Measurements from ENCODE around the gene BCL2L15. TPM values are rescaled to one million over a fixed set of nuclear protein-coding genes. Genes with fewer than 3 reads are reported as not detected.
A peak's percentile ranks its signal among the peaks of the same experiment; 100 is the strongest.
"Not testable (repeated sequence)": the region's sequence is repeated elsewhere in the genome, so short reads cannot be mapped to it uniquely, and the experiment has no call there.

BCL2L15 gene
- total and polyA plus RNA-seq, 4 experiments from 2014 or later: 0.75 to 2.1 (median 1.3) TPM

- intact Hi-C loops (cut with micrococcal nuclease): no loop called here
- H3K4me3 ChIP-seq (ENCODE audit: low read length in 2 of 2): no peak overlapping the region
- POLR2A ChIA-PET (ENCODE audit: partially characterized antibody): no interaction called here
- H3K27ac Mint-ChIP-seq: peak overlapping the region in 1 of 7 donors; percentile 42
- peaks cover 20 to 35% (median 28%) of the 10 kb centered on the region in 4 donors for H3K4me1 Mint-ChIP-seq
- no peaks in the 10 kb centered on the region for H3K27me3 ChIP-seq (ENCODE audit: insufficient read depth, low read length)
- CTCF ChIA-PET (ENCODE audit: partially characterized antibody): interaction anchor here (0.9 kb wide), 1 partner anchor 23 kb away, joined by 3 read pairs; no protein-coding TSS in a partner anchor
- no peak overlapping the region for H3K4me3 Mint-ChIP-seq
- peaks cover 25% of the 10 kb centered on the region for H3K36me3 ChIP-seq (ENCODE audit: insufficient read depth, low read length)
- no peak for DNase-seq
- no peaks in the 10 kb centered on the region for H3K27me3 Mint-ChIP-seq
- H3K27ac ChIP-seq (ENCODE audit: low read depth, low read length): no peak overlapping the region
- peaks cover 36 to 55% of the 10 kb centered on the region in 2 donors for H3K36me3 Mint-ChIP-seq
- H3K9me3 Mint-ChIP-seq: no peaks in the 10 kb centered on the region
- H3K4me1 ChIP-seq (ENCODE audit: insufficient read depth, low read length): peaks cover 24% of the 10 kb centered on the region
- no peaks in the 10 kb centered on the region for H3K9me3 ChIP-seq (ENCODE audit: control insufficient read depth in 1 of 2, low read length in 2 of 2)
Measured at GRCh38 chr1:113857776-113858175, 29.6 kb downstream of the BCL2L15 start.

GRCh38 chr1:113856401-113856790 lies 31.0 kb downstream of the BCL2L15 start:
- POLR2A ChIA-PET (ENCODE audit: partially characterized antibody): no interaction called here
- DNase-seq: no peak
- Mint-ChIP-seq H3K27ac (peak overlapping the region in 3 of 7 donors; percentile 29 to 85 (median 71)), H3K9me3 (no peaks in the 10 kb centered on the region), H3K4me1 (peaks cover 12 to 29% (median 22%) of the 10 kb centered on the region in 4 donors), H3K4me3 (no peak overlapping the region), H3K27me3 (no peaks in the 10 kb centered on the region), H3K36me3 (peaks cover 36 to 58% of the 10 kb centered on the region in 2 donors)
- intact Hi-C loops (cut with micrococcal nuclease): no loop called here
- no peak overlapping the region for H3K4me3 ChIP-seq (ENCODE audit: low read length in 2 of 2)
- H3K27me3 ChIP-seq (ENCODE audit: insufficient read depth, low read length): no peaks in the 10 kb centered on the region
- peaks cover 25% of the 10 kb centered on the region for H3K36me3 ChIP-seq (ENCODE audit: insufficient read depth, low read length)
- CTCF ChIA-PET (ENCODE audit: partially characterized antibody): no interaction called here
- H3K4me1 ChIP-seq (ENCODE audit: insufficient read depth, low read length): peaks cover 24% of the 10 kb centered on the region
- H3K27ac ChIP-seq (ENCODE audit: low read depth, low read length): no peak overlapping the region
- no peaks in the 10 kb centered on the region for H3K9me3 ChIP-seq (ENCODE audit: control insufficient read depth in 1 of 2, low read length in 2 of 2)

- H3K36me3 ChIP-seq (ENCODE audit: insufficient read depth, low read length): peaks cover 25% of the 10 kb centered on the region
Measured at GRCh38 chr1:113855630-113856400, 31.6 kb downstream of the BCL2L15 start.

GRCh38 chr1:113854234-113854633 lies 33.1 kb downstream of the BCL2L15 start:
- peaks cover 48 to 63% of the 10 kb centered on the region in 2 donors for H3K36me3 Mint-ChIP-seq

More at GRCh38 chr1:113855630-113856400, 31.6 kb downstream of the BCL2L15 start:
- Mint-ChIP-seq H3K9me3 (no peaks in the 10 kb centered on the region), H3K27ac (peak overlapping the region in 5 of 7 donors; percentile 52 to 85 (median 68)), H3K4me1 (peaks cover 12 to 28% (median 20%) of the 10 kb centered on the region in 4 donors), H3K36me3 (peaks cover 38 to 60% of the 10 kb centered on the region in 2 donors), H3K27me3 (no peaks in the 10 kb centered on the region), H3K4me3 (no peak overlapping the region)
- Histone ChIP-seq H3K27me3 (ENCODE audit: insufficient read depth, low read length) (no peaks in the 10 kb centered on the region), H3K4me3 (ENCODE audit: low read length in 2 of 2) (no peak overlapping the region), H3K9me3 (ENCODE audit: control insufficient read depth in 1 of 2, low read length in 2 of 2) (no peaks in the 10 kb centered on the region), H3K4me1 (ENCODE audit: insufficient read depth, low read length) (peaks cover 23% of the 10 kb centered on the region), H3K27ac (ENCODE audit: low read depth, low read length) (no peak overlapping the region)
- POLR2A ChIA-PET (ENCODE audit: partially characterized antibody): no interaction called here
- CTCF ChIA-PET (ENCODE audit: partially characterized antibody): no interaction called here
- DNase-seq: no peak
- intact Hi-C loops (cut with micrococcal nuclease): no loop called here

GRCh38 chr1:113852694-113853093 lies 34.7 kb downstream of the BCL2L15 start:
- POLR2A ChIA-PET (ENCODE audit: partially characterized antibody); CTCF ChIA-PET (ENCODE audit: partially characterized antibody): not testable (repeated sequence)
- peak overlapping the region in 4 of 7 donors; percentile 18 to 75 (median 33) for H3K27ac Mint-ChIP-seq

More at GRCh38 chr1:113854234-113854633, 33.1 kb downstream of the BCL2L15 start:
- Mint-ChIP-seq H3K27ac (peak overlapping the region in 5 of 7 donors; percentile 11 to 65 (median 43)), H3K27me3 (no peaks in the 10 kb centered on the region), H3K9me3 (no peaks in the 10 kb centered on the region), H3K4me3 (no peak overlapping the region), H3K4me1 (peaks cover 14 to 23% (median 19%) of the 10 kb centered on the region in 4 donors)
- DNase-seq: no peak
- Histone ChIP-seq H3K9me3 (ENCODE audit: control insufficient read depth in 1 of 2, low read length in 2 of 2) (no peaks in the 10 kb centered on the region), H3K4me1 (ENCODE audit: insufficient read depth, low read length) (peaks cover 15% of the 10 kb centered on the region), H3K4me3 (ENCODE audit: low read length in 2 of 2) (no peak overlapping the region), H3K27ac (ENCODE audit: low read depth, low read length) (no peak overlapping the region), H3K27me3 (ENCODE audit: insufficient read depth, low read length) (no peaks in the 10 kb centered on the region), H3K36me3 (ENCODE audit: insufficient read depth, low read length) (peaks cover 25% of the 10 kb centered on the region)
- ChIA-PET POLR2A (ENCODE audit: partially characterized antibody) (no interaction called here), CTCF (ENCODE audit: partially characterized antibody) (no interaction called here)
- intact Hi-C loops (cut with micrococcal nuclease): no loop called here

GRCh38 chr1:113850127-113850796 lies 37.1 kb downstream of the BCL2L15 start:
- no peaks in the 10 kb centered on the region for H3K27me3 Mint-ChIP-seq
- Histone ChIP-seq H3K27ac (ENCODE audit: low read depth, low read length) (no peak overlapping the region), H3K4me3 (ENCODE audit: low read length in 2 of 2) (no peak overlapping the region), H3K9me3 (ENCODE audit: control insufficient read depth in 1 of 2, low read length in 2 of 2) (no peaks in the 10 kb centered on the region), H3K27me3 (ENCODE audit: insufficient read depth, low read length) (no peaks in the 10 kb centered on the region), H3K36me3 (ENCODE audit: insufficient read depth, low read length) (peaks cover 7% of the 10 kb centered on the region), H3K4me1 (ENCODE audit: insufficient read depth, low read length) (peaks cover 11% of the 10 kb centered on the region)
- peaks cover 12 to 18% (median 15%) of the 10 kb centered on the region in 4 donors for H3K4me1 Mint-ChIP-seq
- H3K36me3 Mint-ChIP-seq: peaks cover 55% of the 10 kb centered on the region in 2 donors
- H3K4me3 Mint-ChIP-seq: peak overlapping the region in 4 of 8 donors; percentile 8 to 74 (median 58)
- H3K27ac Mint-ChIP-seq: peak overlapping the region; percentile 40 to 88 (median 77)
- POLR2A ChIA-PET (ENCODE audit: partially characterized antibody): interaction anchor here (0.6 to 2.1 kb wide), 10 partner anchors 17 to 492 kb away, joined by 3 to 11 read pairs (median 3); partner anchors contain the start of genes AP4B1, HIPK1 and RSBN1
- DNase-seq: peak in 2 of 5 donors; percentile 11 to 21
- CTCF ChIA-PET (ENCODE audit: partially characterized antibody): interaction anchor here (0.8 to 1.3 kb wide), 6 partner anchors 9 to 28 kb away, joined by 3 to 5 read pairs (median 3); no protein-coding TSS in a partner anchor
- H3K9me3 Mint-ChIP-seq: peaks cover 0 to 11% (median 4%) of the 10 kb centered on the region in 8 donors
- intact Hi-C loops (cut with micrococcal nuclease): no loop called here

More at GRCh38 chr1:113852694-113853093, 34.7 kb downstream of the BCL2L15 start:
- peaks cover 11% of the 10 kb centered on the region for H3K4me1 ChIP-seq (ENCODE audit: insufficient read depth, low read length)
- H3K27me3 Mint-ChIP-seq; intact Hi-C loops (cut with micrococcal nuclease); H3K4me3 ChIP-seq (ENCODE audit: low read length in 2 of 2); H3K27me3 ChIP-seq (ENCODE audit: insufficient read depth, low read length); H3K4me3 Mint-ChIP-seq; H3K9me3 ChIP-seq (ENCODE audit: control insufficient read depth in 1 of 2, low read length in 2 of 2); DNase-seq; H3K27ac ChIP-seq (ENCODE audit: low read depth, low read length); H3K9me3 Mint-ChIP-seq: not testable (repeated sequence)
- H3K4me1 Mint-ChIP-seq: peaks cover 11 to 18% (median 15%) of the 10 kb centered on the region in 4 donors
- H3K36me3 Mint-ChIP-seq: peaks cover 53 to 56% of the 10 kb centered on the region in 2 donors
- H3K36me3 ChIP-seq (ENCODE audit: insufficient read depth, low read length): peaks cover 25% of the 10 kb centered on the region

GRCh38 chr1:113849072-113849471 lies 38.3 kb downstream of the BCL2L15 start:
- ChIA-PET CTCF (ENCODE audit: partially characterized antibody) (interaction anchor here (1.0 kb wide), 1 partner anchor 55 kb away, joined by 4 read pairs; the partner anchor contains the start of gene AP4B1), POLR2A (ENCODE audit: partially characterized antibody) (no interaction called here)

More at GRCh38 chr1:113849072-113849471, 38.3 kb downstream of the BCL2L15 start:
- H3K27ac ChIP-seq (ENCODE audit: low read depth, low read length): no peak overlapping the region
- Mint-ChIP-seq H3K27ac (peak overlapping the region in 2 of 7 donors; percentile 29), H3K27me3 (no peaks in the 10 kb centered on the region), H3K36me3 (peaks cover 46% of the 10 kb centered on the region in 2 donors), H3K9me3 (peaks cover 0 to 11% (median 4%) of the 10 kb centered on the region in 8 donors), H3K4me3 (no peak overlapping the region), H3K4me1 (peaks cover 12 to 18% (median 15%) of the 10 kb centered on the region in 4 donors)
- no peaks in the 10 kb centered on the region for H3K9me3 ChIP-seq (ENCODE audit: control insufficient read depth in 1 of 2, low read length in 2 of 2)
- DNase-seq: no peak
- intact Hi-C loops (cut with micrococcal nuclease): no loop called here
- H3K4me3 ChIP-seq (ENCODE audit: low read length in 2 of 2): no peak overlapping the region
- no peaks in the 10 kb centered on the region for H3K36me3 ChIP-seq (ENCODE audit: insufficient read depth, low read length)
- H3K4me1 ChIP-seq (ENCODE audit: insufficient read depth, low read length): peaks cover 11% of the 10 kb centered on the region
- no peaks in the 10 kb centered on the region for H3K27me3 ChIP-seq (ENCODE audit: insufficient read depth, low read length)
